Kidney tubule cell (primary cell): ENCODE measurements around the gene PDPR.
"Not testable (repeated sequence)": the region's sequence is repeated elsewhere in the genome, so short reads cannot be mapped to it uniquely, and the experiment has no call there.

Experiments
- DNase-seq: peaks from one replicate; pipeline ENCODE4 v3.0.0-alpha.2; 2018; ENCODE audit warnings: low spot score

Gene PDPR

DNA sequence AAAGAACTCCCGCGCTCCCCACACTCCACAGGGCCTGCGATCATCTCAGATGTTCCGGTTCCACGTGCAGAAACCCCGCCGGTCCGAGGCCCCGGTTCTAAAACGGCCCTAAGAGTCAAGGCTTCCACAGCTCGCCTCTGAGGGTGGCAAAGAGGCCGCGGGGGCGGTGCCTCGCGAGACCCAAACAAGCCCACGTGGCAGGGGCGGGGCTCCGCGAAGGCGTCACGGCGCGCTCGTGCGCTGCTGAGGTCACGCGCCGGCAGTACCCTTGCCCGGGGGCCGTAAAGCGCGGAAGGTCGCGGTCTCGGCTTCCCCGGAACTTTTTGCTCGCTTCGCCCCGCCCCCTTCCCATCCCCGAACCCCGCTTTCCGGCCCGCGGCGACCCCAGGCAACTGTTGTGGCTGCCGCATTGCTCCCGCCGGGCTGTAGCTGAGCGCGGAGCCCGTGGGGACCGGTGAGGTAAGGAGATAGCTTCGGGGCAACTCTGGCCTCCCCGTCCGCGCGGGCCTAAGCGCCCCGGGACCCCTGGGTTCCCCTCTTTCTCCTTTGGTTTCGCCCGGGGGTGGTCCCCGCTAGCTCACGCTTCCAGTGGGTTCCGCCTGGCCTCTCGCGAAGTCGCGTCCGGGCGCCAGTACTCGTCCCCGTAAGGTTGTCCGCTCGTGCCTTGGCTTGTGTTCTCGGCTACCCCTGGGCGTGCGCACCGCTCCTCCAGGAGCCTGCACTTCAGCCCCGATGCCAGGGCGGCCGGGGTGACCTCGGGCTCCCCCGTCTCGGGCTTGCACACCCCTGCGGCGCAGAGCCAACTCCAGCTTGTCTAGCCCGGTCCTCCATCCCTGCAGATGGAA, at the start of gene PDPR:
Gene PDPR, plus strand, starts transcription at position 351 of the 845 bp plus-strand sequence. CDS start 6,161 bp downstream, outside the sequence.
- peak; percentile 87 for DNase-seq

DNA sequence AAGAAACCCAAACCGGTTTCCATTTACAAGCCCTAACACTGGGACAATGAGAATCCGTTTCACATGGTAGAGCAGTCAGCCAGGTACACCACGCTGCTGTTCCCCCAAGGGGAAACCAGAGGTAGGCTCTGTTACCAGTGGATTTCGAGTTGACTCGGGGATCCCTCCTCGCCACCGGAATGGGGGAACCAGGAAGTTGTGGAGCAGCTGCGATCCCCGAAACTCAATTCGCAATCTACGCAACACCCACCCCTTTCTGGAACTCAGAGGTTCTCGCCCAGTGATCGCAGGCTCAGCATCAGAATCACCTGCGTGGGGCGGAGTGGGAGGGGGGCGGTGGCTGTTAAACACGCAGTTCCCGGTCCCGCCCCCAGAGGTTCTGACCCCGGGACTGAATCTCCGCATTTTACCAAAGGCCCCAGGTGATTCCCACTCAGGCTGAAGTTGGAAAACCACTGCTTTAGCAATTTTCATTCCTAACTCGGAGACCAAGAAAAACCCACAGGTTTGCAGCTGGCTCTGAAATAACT, 49.2 kb upstream of the PDPR start:
- peak; percentile 26 for DNase-seq

DNA sequence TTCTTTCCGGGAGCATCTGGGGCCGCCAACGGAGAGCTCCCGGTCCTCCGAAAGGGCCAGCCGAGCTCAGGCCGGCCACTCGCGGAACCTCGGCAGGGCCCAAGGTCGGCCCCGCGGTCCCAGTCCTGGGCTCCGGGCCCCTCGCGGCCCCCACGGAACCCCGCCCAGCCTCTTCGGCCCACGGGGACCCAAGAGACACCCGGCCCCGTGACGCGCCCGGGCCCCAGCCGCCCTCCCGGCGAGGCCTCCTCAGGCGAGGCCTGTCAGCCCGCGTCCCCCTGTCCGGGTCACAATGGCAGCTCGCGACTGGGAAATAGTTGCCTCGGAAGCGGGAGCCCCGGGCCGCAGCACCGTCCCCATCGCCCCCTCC, 48.8 kb upstream of the PDPR start:
- DNase-seq: not testable (repeated sequence)

DNA sequence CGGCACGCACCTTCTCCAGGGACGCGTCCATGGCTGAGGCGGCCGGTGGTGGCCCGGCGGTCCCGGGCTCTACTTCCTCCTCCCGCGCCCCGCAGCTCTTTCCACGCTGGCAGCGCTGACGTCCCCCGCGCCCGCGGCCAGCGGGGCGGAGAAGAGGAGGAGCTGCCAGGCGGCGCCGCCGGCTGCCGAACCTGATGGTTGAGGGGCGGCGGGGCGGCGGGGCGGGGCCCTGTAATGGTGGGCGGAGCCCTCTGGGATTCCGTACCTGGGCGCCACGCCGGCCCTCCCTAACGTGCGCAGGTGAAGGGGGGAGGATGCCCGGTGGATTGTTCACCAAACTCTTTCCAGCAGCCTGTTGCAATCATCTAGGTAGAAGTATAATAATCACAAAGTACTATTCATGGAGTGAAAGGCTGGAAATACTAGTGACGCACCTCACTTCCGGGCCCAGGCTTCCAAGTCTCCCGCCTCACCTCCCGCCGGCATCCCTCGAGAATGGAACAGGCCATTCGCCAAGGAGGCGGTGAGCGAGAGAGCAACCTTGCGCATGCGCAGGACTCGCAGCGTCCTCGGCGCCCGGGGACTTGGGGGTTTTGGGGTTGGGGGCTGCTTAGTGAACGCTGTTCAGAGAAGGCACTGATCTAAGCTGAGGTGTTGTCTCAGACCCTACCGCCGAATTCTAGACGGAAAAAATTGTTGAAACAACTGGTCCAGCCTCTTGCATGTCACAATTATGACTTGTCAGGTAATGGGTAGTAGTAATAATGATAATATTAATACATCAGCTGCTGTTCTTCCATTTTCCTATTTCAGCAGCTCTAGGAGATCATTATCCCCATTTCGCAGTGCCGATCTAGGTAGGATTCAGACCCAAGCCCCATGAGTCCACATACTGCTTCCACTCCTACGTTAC, 48.1 kb upstream of the PDPR start:
- DNase-seq: peak; percentile 92

DNA sequence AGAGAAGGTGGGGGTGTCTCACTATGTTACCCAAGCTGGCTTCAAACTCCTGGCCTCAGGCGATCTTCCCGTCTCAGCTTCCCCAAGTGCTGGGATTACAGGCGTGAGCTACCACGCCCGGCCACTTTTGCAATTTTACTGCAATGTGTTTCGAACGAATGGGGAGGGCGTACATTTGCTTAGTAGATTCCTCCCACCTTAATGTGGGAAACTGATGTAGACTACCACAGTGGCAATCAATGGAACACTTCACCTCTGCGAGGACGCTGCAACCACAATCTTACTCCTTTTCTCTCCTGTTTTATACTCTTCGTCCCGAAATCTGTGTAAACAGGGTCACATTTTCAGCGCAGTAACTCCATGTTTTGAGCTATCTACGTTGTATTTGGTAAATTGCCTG, 47.4 kb upstream of the PDPR start:
- not testable (repeated sequence) for DNase-seq

DNA sequence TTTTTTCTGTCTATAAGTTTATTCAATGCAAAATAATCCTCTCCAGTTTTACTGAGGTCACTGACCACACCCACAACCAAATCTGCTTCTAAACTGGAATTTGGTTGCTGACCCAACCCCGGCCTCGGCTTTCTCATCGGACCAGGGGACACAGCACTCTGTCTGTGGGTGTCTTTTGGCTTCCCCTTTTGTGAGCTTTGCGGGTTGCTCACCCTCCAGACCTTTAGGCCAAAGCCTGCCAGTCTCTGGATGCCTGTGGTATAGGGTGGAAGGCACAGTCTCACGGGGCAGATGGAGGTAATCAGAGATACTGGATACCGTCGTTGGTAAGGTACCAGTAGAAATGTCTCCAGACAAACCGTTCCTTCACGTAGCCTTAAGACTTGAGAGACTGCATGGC, 35.1 kb upstream of the PDPR start:
- not testable (repeated sequence) for DNase-seq

DNA sequence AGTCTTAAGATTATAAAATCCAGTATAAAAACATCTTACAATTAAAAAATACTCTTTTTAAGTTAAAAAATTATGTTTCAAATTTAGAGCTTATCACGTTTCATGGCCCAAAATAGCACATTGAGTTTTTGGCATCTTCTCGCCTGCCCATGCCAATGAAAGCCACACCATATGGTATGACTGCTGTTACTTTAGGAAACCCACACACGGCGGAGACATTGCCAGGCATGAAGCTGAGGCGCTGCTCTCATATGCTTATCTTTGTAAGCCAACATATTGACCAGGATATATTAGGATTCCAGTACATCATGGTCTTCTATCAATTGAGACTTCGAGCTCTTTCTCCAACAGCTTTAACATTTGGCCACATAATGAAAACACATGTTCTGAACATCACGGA, 32.9 kb upstream of the PDPR start:
- not testable (repeated sequence) for DNase-seq

DNA sequence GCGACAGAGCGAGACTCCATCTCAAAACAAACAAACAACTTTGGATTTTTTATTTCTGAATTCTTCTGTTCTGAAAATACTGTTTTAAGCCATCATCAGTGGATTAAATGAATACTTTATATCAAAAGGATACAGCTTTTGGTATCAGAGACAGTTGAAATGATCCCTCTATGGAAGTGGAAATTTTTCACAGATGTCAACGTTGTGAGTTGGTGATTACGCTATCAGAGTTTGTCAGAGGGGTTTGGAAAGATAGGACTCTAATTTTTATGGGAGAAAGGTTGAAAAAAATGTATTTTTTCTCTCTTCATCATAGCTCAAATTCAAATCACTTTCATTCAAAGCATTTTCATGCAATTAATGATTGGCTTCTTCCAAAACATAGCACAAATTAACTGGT, 30.2 kb upstream of the PDPR start:
- DNase-seq: not testable (repeated sequence)

DNA sequence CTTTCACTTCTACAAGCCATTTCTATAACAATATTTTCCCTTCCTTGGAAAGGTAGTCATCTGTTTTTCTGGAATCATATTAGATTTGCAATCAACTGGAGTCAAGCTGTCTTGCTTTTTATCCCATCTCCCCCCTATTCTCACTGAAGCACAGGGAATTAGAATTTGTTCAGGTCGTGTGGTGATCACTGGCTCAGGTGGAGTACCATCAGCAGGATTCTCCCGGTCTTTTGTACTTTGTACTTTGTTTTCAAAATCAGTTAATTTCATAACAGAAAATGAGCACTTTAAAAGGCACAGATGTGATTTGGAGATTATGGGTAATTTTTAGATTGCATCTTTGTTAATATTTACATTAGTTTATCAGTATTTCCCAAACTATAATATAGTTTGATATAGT, 26.0 kb upstream of the PDPR start:
- not testable (repeated sequence) for DNase-seq

DNA sequence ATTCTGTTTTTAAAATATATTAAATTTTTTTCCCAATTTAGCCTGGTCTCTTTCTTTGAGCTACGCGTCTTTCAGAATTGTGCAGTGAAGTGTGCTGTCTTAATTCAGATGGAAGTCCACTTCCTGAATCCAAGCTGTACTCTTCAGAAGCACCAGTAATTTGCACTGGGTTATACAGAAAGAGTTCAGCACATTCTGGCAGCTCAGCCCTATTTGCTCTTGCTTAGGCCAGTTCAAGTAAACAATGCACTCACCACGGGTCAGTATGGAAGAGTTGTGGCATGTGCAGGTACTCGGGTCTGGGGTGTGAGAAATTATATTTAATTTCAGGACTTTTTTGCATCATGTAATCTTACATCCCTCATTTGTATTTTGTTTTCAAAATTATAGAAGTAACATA, 25.3 kb upstream of the PDPR start:
- not testable (repeated sequence) for DNase-seq

DNA sequence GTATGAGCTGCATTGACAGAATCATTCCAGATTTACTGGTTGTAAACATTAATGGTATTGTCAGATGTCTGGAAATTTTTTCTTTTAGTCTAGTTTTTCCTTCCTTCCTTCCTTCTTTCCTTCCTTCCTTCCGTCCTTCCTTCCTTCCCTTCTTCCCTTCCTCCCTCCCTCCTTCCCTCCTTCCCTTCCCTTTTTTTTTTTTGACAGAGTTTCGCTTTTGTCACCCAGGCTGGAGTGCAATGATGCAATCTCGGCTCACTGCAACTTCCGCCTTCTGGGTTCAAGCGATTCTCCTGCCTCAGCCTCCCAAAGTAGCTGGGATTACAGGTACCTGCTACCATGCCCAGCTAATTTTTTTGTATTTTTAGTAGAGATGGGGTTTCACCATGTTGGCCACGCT, 24.8 kb upstream of the PDPR start:
- DNase-seq: not testable (repeated sequence)

DNA sequence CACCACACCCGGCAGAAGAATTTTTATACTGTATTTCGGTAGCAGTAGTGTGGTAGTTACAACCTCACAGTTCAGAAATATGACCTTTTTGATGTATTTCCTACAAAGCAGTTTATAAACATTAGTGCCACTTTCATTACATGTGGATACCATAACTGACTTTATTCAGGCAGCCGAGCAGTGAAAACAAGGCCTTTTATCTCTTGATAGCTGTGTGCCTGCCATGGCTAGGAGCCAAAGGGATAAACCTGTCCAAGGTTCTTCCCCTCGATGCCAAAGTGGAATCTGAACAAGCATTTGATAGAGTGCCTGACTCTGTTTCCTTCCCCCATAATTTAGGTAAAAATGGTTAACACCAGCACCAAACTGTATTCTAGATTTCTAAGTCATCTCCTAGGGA, 23.0 kb upstream of the PDPR start:
- DNase-seq: not testable (repeated sequence)

DNA sequence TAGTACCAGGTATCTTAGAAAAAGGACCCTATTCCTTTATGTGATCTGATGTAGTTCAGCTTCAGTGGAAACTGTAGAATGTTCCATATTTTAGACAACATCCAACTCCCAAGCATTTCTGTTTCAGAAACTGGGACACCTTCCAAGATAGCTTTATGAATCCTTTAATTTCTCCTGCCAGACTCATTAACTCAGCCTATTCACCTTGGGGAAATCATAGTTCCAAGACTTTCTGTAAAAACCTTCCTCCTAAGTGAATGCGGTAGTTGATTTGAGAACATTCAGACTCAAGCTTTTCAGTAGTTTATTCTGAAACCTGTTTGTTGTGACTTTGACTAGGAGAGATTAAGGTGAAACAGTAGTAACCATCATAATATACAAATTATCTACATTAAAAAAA, 20.0 kb upstream of the PDPR start:
- DNase-seq: not testable (repeated sequence)

DNA sequence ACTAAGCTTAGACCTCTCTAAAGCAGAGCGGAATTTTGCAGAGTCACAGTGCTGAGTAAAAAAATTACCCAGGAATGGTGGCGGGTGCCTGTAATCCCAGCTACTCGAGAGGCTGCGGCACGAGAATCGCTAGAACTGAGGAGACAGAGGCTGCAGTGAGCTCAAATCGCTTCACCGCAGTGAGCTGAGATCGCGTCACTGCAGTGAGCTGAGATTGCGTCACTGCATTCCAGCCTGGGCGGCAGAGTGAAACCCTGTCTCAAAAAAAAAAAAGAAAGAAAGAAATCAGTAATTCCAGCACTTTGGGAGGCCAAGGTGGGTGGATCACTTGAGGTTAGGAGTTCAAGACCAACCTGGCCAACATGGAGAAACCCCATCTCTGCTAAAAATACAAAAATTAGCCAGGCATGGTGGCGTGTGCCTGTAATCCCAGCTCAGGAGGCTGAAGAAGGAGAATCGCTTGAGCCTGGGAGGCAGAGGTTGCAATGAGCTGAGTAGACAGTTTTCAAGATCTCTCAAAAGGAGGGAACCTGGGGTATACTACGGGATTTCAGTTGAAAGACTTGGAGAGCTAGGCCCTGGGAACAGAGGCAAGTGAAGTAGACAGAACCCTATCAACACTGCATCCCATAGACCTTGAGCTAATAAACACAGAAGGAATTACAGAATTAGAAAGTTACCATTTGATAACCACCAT, 4.4 kb upstream of the PDPR start:
- DNase-seq: not testable (repeated sequence)

DNA sequence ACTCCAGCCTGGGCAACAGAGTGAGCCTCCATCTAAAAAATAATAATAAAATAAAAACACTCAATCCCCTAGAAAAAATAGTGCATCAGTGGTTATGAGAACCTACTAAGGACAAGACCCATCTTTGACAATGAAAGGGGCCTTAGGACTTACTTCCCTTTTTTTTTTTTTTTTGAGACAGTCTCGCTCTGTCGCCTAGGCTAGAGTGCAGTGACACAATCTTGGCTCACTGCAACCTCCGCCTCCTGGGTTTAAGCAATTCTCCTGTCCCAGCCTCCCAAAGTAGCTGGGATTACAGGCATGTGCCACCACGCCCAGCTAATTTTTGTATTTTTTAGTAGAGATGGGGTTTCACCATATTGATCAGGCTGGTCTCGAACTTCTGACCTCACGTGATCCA, 2.0 kb upstream of the PDPR start:
- DNase-seq: not testable (repeated sequence)

DNA sequence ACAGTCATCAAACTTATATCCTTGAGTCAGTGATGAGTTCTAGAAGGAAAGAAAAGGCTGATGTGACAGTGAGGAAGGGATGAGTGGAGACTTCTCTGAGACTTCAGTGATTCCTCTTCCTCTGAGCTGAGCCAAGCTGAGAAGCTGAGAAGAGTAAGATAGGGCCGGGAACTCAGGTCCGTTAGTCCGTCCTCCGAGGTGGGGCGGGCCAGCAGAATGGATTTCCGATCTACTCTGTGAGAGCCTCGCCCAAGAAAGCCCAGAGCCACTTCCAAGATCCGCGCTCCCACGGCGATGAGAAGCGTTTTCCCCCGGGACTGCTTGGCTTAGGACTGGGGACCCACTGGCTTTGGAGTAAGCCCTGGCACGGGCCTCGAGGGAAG, 542 bp upstream of the PDPR start:
- DNase-seq: not testable (repeated sequence)

DNA sequence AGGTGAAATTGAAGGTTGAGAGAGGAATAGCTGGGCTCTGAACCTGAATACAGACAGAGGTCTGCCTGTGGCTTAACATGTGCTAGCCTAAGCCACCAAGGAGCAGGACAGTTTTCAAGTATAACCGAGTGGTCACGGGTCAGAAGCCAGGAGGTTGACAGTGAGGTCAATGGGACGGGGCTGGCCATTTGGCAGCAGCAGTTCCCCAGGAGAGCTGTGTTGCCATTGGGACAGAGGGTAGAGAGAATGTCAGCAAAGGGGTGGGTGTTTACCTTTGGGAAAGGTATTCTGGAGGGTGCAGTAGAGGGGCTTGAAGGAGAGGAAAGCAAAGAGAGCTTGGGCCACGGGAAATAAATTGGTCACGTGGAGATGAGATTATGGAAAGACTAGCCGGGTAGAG, 4.2 kb downstream of the PDPR start:
- DNase-seq: not testable (repeated sequence)

DNA sequence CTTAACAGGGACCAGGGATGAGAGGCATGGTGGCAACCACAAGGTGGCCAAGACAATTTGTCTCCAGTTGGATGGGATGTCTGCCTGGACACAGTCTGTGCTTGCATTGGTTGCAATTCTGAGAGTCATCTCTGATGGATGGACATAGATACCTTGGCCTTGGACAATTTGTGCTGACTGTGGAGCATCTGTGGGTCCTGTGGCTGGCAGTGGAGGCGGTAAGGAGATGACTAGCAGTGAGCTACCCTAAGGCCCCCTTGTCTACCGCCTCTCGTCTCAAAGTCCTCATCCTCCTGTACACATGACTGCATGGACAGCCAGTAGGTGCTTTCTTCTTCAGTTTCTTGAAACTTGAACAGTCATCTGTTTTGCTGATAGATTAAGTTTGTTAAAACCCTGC, 4.6 kb downstream of the PDPR start:
- not testable (repeated sequence) for DNase-seq

DNA sequence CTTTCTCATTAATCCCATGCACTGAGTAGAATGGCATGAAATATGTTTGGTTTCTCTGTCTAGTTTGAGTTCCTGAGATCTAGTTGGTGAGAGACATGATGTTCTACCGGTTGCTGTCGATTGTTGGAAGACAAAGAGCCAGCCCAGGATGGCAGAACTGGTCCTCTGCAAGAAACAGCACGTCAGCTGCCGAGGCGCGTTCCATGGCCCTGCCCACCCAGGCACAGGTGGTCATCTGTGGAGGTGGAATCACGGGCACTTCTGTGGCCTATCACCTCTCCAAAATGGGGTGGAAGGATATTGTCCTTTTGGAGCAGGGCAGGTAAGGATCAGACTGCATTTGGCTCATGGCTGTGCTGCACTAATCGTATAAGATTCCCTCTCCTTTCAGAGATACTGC, 6.3 kb downstream of the PDPR start:
- DNase-seq: not testable (repeated sequence)

DNA sequence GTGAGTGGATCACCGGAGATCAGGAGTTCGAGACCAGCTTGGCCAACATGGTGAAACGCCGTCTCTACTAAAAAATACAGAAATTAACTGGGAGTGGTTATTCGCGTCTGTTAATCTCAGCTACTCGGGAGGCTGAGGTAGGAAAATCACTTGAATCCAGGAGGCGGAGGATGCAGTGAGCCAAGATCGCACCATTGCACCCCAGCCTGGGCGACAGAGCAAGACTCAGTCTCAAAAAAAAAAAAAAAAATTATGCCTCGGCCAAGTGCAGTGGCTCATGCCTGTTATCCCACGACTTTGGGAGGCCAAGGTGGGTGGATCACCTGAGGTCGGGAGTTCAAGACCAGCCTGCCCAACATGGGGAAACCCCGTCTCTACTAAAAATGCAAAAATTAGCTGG, 9.7 kb downstream of the PDPR start:
- not testable (repeated sequence) for DNase-seq

DNA sequence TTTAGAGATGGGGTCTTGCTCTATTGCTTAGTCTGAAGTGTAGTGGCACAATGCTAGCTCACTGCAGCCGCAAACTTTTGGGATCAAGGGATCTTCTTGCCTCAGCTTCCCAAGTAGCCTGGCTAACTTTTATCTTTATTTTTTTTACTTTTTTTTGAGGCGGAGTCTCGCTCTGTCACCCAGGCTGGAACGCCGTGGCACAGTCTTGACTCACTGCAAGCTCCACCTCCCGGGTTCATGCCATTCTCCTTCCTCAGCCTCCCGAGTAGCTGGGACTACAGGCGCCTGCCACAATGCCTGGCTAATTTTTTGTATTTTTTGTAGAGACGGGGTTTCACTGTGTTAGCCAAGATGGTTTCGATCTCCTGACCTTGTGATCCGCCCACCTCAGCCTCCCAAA, 12.1 kb downstream of the PDPR start:
- DNase-seq: not testable (repeated sequence)

DNA sequence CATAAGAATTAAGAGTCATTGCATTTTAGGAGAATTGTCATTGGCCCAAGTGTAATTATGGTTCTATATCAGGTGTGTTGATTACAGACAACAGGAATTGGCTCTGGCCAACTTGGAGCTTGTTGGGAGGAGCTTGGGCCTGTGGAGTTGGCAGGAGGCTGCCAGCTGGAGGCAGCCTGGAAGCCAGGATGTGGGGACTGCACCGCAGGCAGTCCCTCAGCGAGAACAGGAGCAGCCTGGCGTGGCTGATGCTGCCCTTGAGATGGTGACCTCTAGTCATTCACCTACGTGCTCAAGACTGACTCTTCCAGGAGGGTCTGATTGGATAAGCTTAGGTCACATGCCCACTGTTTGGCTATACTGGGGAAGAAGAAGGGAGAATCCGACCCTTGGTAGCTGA, 13.6 kb downstream of the PDPR start:
- not testable (repeated sequence) for DNase-seq
